Stimulated activated naive CD8-positive, alpha-beta T cell treated with anti-CD3 and anti-CD28 coated beads, Interleukin-15, Interleukin-2, amounts not matched to agents 100 ng/mL and 50 ng/mL, for 24 hours (primary cell): ENCODE measurements around the gene NPPA.
"Not testable (repeated sequence)": the region's sequence is repeated elsewhere in the genome, so short reads cannot be mapped to it uniquely, and the experiment has no call there.

ENCODE experiments used
- H3K27ac Mint-ChIP-seq: one replicate; pipeline ENCODE4 v1.8.0; 2021; ENCODE audit warnings: mild to moderate bottlenecking, mixed read lengths
- H3K27me3 Mint-ChIP-seq: one replicate; pipeline ENCODE4 v1.8.0; 2021; ENCODE audit warnings: mixed read lengths
- H3K36me3 Mint-ChIP-seq: one replicate; pipeline ENCODE4 v1.8.0; 2021; ENCODE audit warnings: low read depth, mixed read lengths
- H3K4me1 Mint-ChIP-seq: one replicate; pipeline ENCODE4 v1.8.0; 2021; ENCODE audit warnings: low read depth, mixed read lengths
- H3K4me3 Mint-ChIP-seq: one replicate; pipeline ENCODE4 v1.8.0; 2021; ENCODE audit warnings: mild to moderate bottlenecking, mixed read lengths
- H3K9me3 Mint-ChIP-seq: one replicate; pipeline ENCODE4 v1.8.0; 2021; ENCODE audit warnings: mixed read lengths

NPPA gene

DNA sequence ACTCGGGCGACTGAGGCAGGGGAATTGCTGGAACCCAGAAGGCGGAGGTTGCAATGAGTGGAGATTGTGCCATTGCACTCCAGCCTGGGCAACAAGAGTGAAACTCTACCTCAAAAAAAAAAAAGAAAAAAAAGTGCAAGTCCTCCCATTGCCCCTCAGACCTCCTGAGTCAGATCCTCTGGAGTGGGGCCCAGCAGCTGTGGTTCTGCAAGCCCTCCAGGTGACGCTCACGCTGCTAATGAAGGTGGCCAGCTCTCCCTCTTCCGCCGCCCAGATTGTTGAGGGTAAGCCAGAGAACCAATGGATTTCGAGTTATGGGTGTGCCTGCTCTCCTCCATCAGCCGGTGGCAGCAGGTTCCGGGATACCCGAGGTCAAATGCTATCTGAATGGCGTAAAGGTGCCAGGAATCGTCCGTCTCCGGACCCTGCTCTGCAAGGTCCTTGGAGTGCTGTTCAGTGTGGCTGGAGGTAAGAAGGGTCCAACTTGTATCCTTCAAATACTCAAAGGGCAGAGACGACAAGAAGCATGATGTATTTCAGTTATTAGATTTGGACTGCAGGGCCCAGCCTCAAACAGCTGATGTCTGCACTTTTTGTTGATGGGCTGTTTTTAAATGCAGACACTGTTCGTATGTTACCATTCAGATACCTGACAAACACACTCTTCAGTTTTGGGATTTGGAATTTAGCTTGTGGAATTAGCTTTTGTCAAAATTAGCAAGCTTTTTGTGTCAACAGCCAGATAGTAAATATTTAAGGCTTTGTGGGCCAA, 24.0 kb downstream of the NPPA start:
- H3K9me3 Mint-ChIP-seq = no peaks in the 10 kb centered on the region
- H3K36me3 Mint-ChIP-seq = peaks cover 37% of the 10 kb centered on the region
- no peaks in the 10 kb centered on the region for H3K27me3 Mint-ChIP-seq
- H3K4me3 Mint-ChIP-seq = no peak overlapping the region
- H3K27ac Mint-ChIP-seq = no peak overlapping the region
- H3K4me1 Mint-ChIP-seq = no peaks in the 10 kb centered on the region

GRCh38 chr1:11822091-11822490, 25.5 kb downstream of the NPPA start:
- Mint-ChIP-seq H3K4me3 (no peak overlapping the region), H3K27ac (no peak overlapping the region), H3K36me3 (peaks cover 38% of the 10 kb centered on the region), H3K9me3 (no peaks in the 10 kb centered on the region), H3K27me3 (no peaks in the 10 kb centered on the region), H3K4me1 (no peaks in the 10 kb centered on the region)

DNA sequence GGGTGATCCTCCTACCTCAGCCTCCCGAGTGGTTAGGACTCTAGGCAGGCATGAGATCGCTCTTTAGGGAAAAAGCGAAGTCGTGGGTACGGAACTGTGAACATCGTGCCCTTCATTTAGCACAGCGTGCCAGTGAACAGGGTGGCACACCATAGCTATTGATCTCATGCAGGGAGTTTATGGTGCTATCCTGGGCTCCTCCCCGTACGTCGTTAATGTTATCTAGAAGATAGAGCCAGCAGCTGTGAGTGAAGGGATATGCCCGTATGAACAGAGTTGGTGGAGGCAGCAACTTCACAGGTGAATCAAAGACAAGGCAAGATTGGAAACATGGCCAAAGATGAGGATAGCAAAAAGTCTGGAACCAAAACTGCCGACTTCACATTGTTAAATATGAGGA, 30.4 kb downstream of the NPPA start:
- Mint-ChIP-seq H3K4me1 (no peaks in the 10 kb centered on the region), H3K27me3 (no peaks in the 10 kb centered on the region), H3K36me3 (peaks cover 43% of the 10 kb centered on the region), H3K9me3 (no peaks in the 10 kb centered on the region), H3K4me3 (no peak overlapping the region), H3K27ac (no peak overlapping the region)

GRCh38 chr1:11813021-11813420, 34.6 kb downstream of the NPPA start:
- Mint-ChIP-seq H3K27ac (peak overlapping the region; percentile 12), H3K36me3 (peaks cover 50% of the 10 kb centered on the region), H3K4me3 (no peak overlapping the region), H3K4me1 (peaks cover 11% of the 10 kb centered on the region), H3K9me3 (no peaks in the 10 kb centered on the region), H3K27me3 (no peaks in the 10 kb centered on the region)

- H3K4me1 Mint-ChIP-seq = peaks cover 63% of the 10 kb centered on the region
- no peaks in the 10 kb centered on the region for H3K9me3 Mint-ChIP-seq
- peaks cover 28% of the 10 kb centered on the region for H3K36me3 Mint-ChIP-seq
Observed at GRCh38 chr1:11807133-11807532, 40.5 kb downstream of the NPPA start.

DNA sequence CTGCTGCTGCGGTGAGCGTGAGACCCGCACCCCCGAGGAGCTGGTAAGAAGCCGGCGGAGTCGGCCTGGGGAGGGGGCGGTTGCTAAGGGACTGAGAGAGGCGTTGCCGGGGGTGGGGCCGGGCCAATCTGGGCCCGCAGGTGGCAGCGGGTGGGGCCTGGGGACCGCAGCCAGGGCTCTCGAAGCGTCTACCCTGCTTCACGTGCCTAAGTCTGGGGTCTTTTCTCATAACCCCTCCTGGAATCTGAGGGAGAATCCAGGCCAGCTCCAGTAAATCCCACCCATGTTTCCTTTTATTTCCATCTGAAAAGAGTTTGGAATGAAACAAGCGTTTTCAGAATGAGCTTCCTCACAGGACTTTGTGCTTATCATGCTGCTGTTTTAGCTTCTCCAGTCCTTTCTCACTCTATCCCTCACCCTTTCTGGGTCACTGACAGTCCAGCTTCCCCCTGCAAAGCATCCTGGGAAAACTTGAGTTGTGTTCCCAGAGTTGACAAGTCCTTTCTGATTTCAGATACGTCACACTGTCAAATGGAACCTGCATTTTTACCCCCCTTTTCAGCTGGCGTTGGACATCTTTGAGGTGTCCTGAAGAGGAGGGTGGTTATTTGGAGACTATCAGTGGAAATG, 41.2 kb downstream of the NPPA start:
- H3K27ac Mint-ChIP-seq = peak overlapping the region; percentile 96
- no peaks in the 10 kb centered on the region for H3K27me3 Mint-ChIP-seq
- no peaks in the 10 kb centered on the region for H3K9me3 Mint-ChIP-seq
- H3K36me3 Mint-ChIP-seq = peaks cover 21% of the 10 kb centered on the region
- H3K4me3 Mint-ChIP-seq = peak overlapping the region; percentile 97
- peaks cover 67% of the 10 kb centered on the region for H3K4me1 Mint-ChIP-seq

More at GRCh38 chr1:11807133-11807532, 40.5 kb downstream of the NPPA start:
- Mint-ChIP-seq H3K27ac (peak overlapping the region; percentile 78), H3K27me3 (no peaks in the 10 kb centered on the region), H3K4me3 (peak overlapping the region; percentile 97)

- Mint-ChIP-seq H3K4me1 (peaks cover 67% of the 10 kb centered on the region), H3K36me3 (peaks cover 27% of the 10 kb centered on the region), H3K9me3 (no peaks in the 10 kb centered on the region), H3K27me3 (no peaks in the 10 kb centered on the region), H3K4me3 (peak within 1 kb of the TSS; percentile 97), H3K27ac (peak within 1 kb of the TSS; percentile 96)
Observed at GRCh38 chr1:11805422-11806306, 41.9 kb downstream of the NPPA start, which contains the start of the genes CLCN6 and MTHFR. TSS of gene CLCN6 (plus strand) at chr1:11806191. CDS start at chr1:11806263, 72 bp downstream. TSS of gene MTHFR (minus strand) at chr1:11805964. CDS start at chr1:11803116, 2,848 bp downstream.

GRCh38 chr1:11804666-11805421, 42.7 kb downstream of the NPPA start:
- Mint-ChIP-seq H3K9me3 (no peaks in the 10 kb centered on the region), H3K4me3 (peak overlapping the region; percentile 97), H3K27me3 (no peaks in the 10 kb centered on the region), H3K4me1 (peaks cover 67% of the 10 kb centered on the region), H3K27ac (peak overlapping the region; percentile 47), H3K36me3 (peaks cover 27% of the 10 kb centered on the region)

GRCh38 chr1:11803924-11804665, 43.5 kb downstream of the NPPA start:
- not testable (repeated sequence) for H3K9me3 Mint-ChIP-seq, H3K27me3 Mint-ChIP-seq
- Mint-ChIP-seq H3K36me3 (peaks cover 23% of the 10 kb centered on the region), H3K4me1 (peaks cover 64% of the 10 kb centered on the region), H3K27ac (peak overlapping the region; percentile 47), H3K4me3 (peak overlapping the region; percentile 97)

- Mint-ChIP-seq H3K27ac (peak overlapping the region; percentile 58), H3K36me3 (peaks cover 14% of the 10 kb centered on the region), H3K9me3 (no peaks in the 10 kb centered on the region), H3K27me3 (no peaks in the 10 kb centered on the region), H3K4me3 (peak overlapping the region; percentile 79), H3K4me1 (peaks cover 58% of the 10 kb centered on the region)
Observed at GRCh38 chr1:11802973-11803885, 44.4 kb downstream of the NPPA start.

DNA sequence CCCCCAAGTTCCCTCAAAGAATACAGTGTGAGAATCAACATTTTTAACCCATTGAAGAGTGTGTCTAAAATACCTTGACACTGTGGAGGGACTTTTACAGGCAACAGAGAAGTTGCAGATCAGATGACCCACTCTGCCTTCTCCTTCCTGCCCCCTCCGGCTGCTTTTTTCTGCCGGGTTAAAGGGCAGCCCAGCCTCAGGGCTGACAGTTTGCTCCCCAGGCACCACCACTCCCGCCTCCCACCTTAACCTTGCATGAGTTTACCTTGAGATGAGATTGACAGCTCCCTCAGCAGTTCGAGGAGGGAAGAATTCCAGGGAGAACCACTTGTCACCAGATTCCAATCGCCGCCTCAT, 45.0 kb downstream of the NPPA start:
- no peaks in the 10 kb centered on the region for H3K9me3 Mint-ChIP-seq
- no peaks in the 10 kb centered on the region for H3K27me3 Mint-ChIP-seq
- peak overlapping the region; percentile 79 for H3K4me3 Mint-ChIP-seq
- H3K4me1 Mint-ChIP-seq = peaks cover 52% of the 10 kb centered on the region
- H3K36me3 Mint-ChIP-seq = peaks cover 9% of the 10 kb centered on the region
- peak overlapping the region; percentile 58 for H3K27ac Mint-ChIP-seq

DNA sequence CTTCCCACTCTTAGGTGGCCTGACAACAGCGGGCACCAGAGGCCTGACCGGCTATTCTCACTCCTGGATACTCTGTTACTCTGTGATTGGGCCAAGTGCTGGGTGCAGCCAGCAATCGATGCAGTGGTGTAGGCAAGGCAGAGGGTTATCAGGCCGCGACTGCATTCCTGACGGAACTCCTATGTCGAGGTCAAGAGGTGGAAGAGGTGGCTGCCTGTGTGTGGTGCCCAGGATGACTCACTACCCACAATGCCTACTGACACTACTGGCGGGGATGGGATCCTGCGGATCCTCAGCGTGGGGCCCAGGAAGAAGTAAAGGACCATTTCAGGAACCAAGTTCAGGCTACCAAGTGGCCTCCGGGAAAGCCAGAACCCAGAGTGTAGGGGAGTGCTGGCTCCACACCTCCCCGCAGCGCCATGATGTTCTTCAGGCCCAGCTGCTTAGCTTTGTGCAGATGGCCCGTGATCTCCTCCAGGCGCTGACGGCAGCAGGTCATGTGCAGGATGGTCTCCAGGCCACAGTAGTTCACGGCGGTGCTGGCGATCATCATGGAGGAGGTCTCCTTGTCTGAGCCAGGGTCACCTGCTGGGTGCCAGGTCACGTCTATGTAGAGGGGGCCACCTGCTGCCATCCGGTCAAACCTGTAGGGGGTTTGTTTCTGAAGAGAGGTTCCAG, 46.7 kb downstream of the NPPA start:
- Mint-ChIP-seq H3K4me3 (no peak overlapping the region), H3K36me3 (peaks cover 9% of the 10 kb centered on the region), H3K4me1 (peaks cover 37% of the 10 kb centered on the region), H3K27me3 (no peaks in the 10 kb centered on the region), H3K27ac (no peak overlapping the region), H3K9me3 (no peaks in the 10 kb centered on the region)

GRCh38 chr1:11800391-11800755, 47.2 kb downstream of the NPPA start:
- Mint-ChIP-seq H3K4me1 (peaks cover 36% of the 10 kb centered on the region), H3K27ac (no peak overlapping the region), H3K9me3 (no peaks in the 10 kb centered on the region), H3K4me3 (no peak overlapping the region), H3K36me3 (peaks cover 14% of the 10 kb centered on the region), H3K27me3 (no peaks in the 10 kb centered on the region)
